GM12873 (cell line): ENCODE data around the gene GRIA4.

Source experiments
- TF ChIP-seq, protein P1 (sequence below): IDR thresholded peaks from 2 replicates; pipeline ENCODE4 v1.5.1; 2012; ENCODE audit warnings: low read depth, mild to moderate bottlenecking, moderate library complexity, low read length, control low read depth; ENCODE audit not compliant: insufficient read depth; ENCODE audit errors: missing control alignments

GRIA4 gene

DNA sequence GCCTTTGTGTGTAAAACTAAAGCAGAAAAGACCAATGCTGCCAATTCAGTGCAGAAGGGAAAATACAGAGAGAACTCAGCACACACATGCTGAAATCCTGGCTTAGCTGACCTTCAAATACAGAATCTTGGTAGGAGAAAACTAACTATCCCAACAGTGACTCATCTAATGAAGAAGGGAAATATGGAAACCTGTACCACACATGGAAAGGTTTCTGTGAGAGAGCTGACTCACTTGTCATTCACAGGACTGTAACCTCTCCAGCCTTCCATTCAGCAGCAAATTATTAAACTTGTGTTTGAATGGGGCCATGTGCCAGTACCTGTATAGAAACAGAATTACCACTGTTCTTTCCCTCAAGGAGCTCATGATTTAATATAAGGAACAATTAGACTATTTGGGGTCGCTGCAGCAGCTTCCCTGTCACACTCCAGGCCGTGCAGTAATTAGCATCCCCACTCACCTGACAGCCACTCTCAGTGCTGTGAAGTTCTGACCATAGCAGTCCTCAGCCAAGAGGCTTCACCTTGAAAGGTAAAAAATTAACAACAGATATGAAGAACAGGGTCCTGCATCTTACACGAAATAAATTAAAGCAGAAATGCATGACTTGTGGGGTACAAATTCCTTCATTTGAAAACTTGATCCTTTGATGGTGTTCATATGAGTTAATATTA lies 358.3 kb downstream of the GRIA4 start:
- TF ChIP-seq, protein P1, sequence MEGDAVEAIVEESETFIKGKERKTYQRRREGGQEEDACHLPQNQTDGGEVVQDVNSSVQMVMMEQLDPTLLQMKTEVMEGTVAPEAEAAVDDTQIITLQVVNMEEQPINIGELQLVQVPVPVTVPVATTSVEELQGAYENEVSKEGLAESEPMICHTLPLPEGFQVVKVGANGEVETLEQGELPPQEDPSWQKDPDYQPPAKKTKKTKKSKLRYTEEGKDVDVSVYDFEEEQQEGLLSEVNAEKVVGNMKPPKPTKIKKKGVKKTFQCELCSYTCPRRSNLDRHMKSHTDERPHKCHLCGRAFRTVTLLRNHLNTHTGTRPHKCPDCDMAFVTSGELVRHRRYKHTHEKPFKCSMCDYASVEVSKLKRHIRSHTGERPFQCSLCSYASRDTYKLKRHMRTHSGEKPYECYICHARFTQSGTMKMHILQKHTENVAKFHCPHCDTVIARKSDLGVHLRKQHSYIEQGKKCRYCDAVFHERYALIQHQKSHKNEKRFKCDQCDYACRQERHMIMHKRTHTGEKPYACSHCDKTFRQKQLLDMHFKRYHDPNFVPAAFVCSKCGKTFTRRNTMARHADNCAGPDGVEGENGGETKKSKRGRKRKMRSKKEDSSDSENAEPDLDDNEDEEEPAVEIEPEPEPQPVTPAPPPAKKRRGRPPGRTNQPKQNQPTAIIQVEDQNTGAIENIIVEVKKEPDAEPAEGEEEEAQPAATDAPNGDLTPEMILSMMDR, result no peak

DNA sequence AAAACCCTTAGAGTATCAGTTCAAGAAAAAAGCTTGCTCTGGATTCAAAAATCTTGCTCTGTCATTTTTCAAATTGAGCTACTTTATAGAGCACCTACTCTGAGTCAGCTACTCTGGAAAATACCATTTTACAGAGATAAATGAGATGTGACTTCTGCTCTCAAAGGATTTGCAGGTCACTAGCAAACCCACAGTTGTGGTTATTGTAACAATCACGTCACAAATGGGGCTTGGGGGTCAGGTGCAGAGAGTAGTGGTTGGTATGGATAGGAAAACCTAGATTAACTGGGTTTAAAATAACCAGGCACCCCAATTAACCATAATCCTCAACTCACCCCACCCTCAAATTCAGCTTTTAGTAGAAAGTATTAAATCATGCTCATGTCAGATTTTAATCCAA lies 359.9 kb downstream of the GRIA4 start:
- TF ChIP-seq, protein P1, result no peak

DNA sequence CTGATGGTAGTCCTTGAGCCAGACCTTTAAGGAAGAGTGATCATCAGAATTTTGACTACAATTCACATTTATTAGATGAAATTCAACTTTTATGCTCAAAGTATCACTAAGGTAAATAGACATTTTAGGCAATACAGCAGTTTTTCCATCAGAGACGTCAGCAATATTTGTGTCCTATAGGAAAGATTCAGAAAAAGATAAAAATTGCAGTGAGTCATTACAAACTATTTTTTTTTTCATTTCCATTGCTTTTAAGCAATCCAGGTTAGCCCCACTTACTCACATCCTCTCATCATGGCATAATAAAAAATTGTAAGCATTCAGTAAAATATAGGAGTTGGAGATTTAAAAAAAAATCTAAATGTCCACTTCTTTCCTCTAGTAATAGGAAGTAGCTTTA lies 365.3 kb downstream of the GRIA4 start:
- TF ChIP-seq, protein P1, result no peak

DNA sequence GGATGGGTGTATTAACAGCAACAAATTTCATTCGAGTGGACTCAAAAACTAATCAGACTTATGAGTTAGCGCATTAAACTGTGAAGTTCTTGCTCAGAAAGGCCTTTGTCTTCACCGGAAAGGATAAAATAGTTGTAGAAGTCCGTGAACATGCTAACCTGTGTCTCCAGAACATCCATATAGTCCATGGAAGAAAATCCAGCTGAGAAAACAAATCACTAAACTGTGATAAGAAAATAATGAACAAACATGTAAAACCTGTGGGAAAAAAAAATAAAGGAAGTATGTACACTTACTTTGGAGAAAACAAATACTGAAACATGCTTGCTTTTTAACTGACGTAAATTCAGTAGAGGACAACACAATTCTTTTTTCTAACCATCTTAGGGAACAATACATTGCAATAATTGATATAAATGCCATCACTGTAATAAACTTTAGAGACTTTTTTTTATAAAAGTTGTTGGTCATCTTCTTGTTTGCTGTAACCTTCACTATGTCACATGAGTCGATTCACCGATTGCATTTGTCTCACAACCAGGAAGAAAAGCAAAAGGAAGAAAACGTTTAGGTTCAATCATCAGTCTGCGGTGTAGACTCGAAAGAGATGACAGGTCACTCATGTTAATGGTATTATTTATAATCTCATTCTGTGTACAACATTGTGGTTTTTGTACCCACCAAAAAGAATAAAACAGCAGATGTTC lies 370.3 kb downstream of the GRIA4 start:
- TF ChIP-seq, protein P1, result no peak

DNA sequence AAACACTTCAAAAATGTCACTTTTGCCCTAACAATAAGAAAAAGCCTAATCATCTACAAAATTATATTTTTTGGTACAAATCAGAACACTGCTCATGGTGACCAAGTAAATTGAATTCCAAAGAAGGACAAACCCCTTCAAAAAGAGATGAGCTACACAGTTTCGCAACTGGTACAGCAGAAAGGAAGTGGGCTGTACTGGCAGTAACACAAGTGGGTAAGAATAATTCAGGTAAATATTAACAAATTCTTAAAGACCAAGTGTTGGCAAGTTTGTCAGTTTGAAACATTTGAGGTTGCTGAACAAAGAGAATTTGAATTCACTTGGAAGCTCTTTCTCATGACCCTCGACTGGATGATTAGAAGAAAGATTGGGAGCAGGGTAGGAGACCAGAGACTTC lies 376.7 kb downstream of the GRIA4 start:
- TF ChIP-seq, protein P1, result no peak

DNA sequence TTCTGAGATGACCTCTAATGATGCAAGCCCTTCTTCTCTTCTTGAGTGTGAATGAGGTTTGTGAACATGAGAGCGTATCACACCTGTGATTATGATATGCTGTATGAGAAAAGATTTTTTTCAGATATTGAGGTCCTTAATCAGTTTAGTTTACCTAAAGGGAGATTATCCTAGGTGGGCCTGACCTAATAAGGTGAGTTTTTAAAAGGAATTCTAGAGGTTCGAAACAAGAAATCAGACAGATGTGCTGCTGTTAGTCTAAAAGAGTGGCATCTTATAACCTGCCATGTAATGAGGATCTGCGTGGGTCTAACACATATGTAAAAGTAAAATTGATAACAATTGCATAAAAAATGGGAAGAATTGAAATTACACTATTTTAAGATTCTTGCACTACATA lies 378.3 kb downstream of the GRIA4 start:
- TF ChIP-seq, protein P1, result no peak

DNA sequence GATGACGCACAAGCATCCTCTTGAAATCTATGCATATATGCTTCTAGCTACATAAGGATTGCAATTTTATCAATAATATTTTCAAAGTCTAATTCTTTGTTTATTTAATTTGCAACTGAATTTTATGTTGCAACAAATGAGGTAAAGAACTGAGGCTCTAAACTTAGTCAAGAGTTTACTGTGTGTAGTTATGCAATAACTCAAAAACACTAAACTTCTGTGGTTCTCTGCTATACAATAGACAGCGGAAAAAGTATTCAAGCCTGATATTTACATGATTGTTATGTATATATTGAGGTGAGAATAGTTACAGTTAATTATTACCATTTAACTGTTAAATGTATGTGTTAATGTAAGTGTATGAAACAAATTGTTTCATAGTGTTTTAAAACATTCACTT lies 379.3 kb downstream of the GRIA4 start:
- TF ChIP-seq, protein P1, result no peak
